GM23248 (cell line): ENCODE results near the gene PHLPP2. TPM values are rescaled to one million over a fixed set of nuclear protein-coding genes. Genes with fewer than 3 reads are reported as not detected.
A peak's percentile ranks its signal among the peaks of the same experiment; 100 is the strongest.

ENCODE experiments used
- DNase-seq: peaks from one replicate; pipeline ENCODE4 v3.0.0-alpha.2; 2015
- H2AFZ ChIP-seq: fragments of 200-600 bp; sonication (generic); 2 replicates; pipeline ENCODE4 v1.6.1; 2016; ENCODE audit warnings: antibody characterized with exemption
- H3F3A ChIP-seq: fragments of 200-600 bp; sonication (generic); 2 replicates; pipeline ENCODE4 v1.6.1; 2016; ENCODE audit warnings: mild to moderate bottlenecking, antibody characterized with exemption, mixed run types; ENCODE audit not compliant: insufficient read depth
- H3K27ac ChIP-seq: fragments of 200-600 bp; sonication (generic); 2 replicates; pipeline ENCODE4 v1.5.1; 2016; ENCODE audit warnings: mild to moderate bottlenecking
- H3K27me3 ChIP-seq: fragments of 200-600 bp; sonication (generic); replicated peaks from 2 replicates; pipeline ENCODE4 v1.6.1; 2016; ENCODE audit warnings: mild to moderate bottlenecking; ENCODE audit not compliant: insufficient read depth
- H3K36me3 ChIP-seq: fragments of 200-600 bp; sonication (generic); 2 replicates; pipeline ENCODE4 v1.6.1; 2016; ENCODE audit warnings: low read depth, mild to moderate bottlenecking
- H3K4me1 ChIP-seq: fragments of 200-600 bp; sonication (generic); 2 replicates; pipeline ENCODE4 v1.6.1; 2016; ENCODE audit warnings: mild to moderate bottlenecking; ENCODE audit not compliant: insufficient read depth
- H3K4me2 ChIP-seq: fragments of 200-600 bp; sonication (generic); one replicate; pipeline ENCODE4 v1.6.1; 2016; ENCODE audit warnings: mild to moderate bottlenecking; ENCODE audit not compliant: unreplicated experiment
- H3K4me3 ChIP-seq: fragments of 200-600 bp; sonication (generic); 2 replicates; pipeline ENCODE4 v1.5.1; 2016; ENCODE audit warnings: mild to moderate bottlenecking
- H3K79me2 ChIP-seq: fragments of 200-600 bp; sonication (generic); 2 replicates; pipeline ENCODE4 v1.6.1; 2016; ENCODE audit warnings: mild to moderate bottlenecking; ENCODE audit not compliant: insufficient read depth
- H3K9ac ChIP-seq: fragments of 200-600 bp; sonication (generic); 2 replicates; pipeline ENCODE4 v1.6.1; 2016; ENCODE audit warnings: mild to moderate bottlenecking
- H3K9me2 ChIP-seq: fragments of 200-600 bp; sonication (generic); 2 replicates; pipeline ENCODE4 v1.6.1; 2016; ENCODE audit warnings: mixed run types, mild to moderate bottlenecking, moderate library complexity; ENCODE audit not compliant: insufficient read depth
- H3K9me3 ChIP-seq: fragments of 200-600 bp; sonication (generic); one replicate; pipeline ENCODE4 v1.6.1; 2017; ENCODE audit warnings: low read depth
- H4K20me1 ChIP-seq: fragments of 200-600 bp; sonication (generic); 2 replicates; pipeline ENCODE4 v1.6.0; 2016; ENCODE audit not compliant: insufficient read depth
- EZH2 ChIP-seq: fragments of 200-600 bp; sonication (generic); IDR thresholded peaks from 2 replicates; pipeline ENCODE4 v1.6.1; 2018; ENCODE audit warnings: antibody characterized with exemption, mild to moderate bottlenecking; ENCODE audit not compliant: insufficient read depth, poor library complexity, severe bottlenecking
- EZH2phosphoT487 ChIP-seq: fragments of 200-600 bp; sonication (generic); IDR thresholded peaks from 2 replicates; pipeline ENCODE4 v1.6.1; 2018; ENCODE audit warnings: antibody characterized with exemption, moderate library complexity, mild to moderate bottlenecking, low read depth; ENCODE audit not compliant: insufficient read depth
- whole genome bisulfite sequencing, 2 experiments: methylation state at CpG; one replicate each; pipeline ENCODE4 v1.1.6; 2015 to 2017; ENCODE audit warnings: low lambda C conversion rate in 2 of 2, low coverage in 1 of 2; ENCODE audit errors: missing lambda C conversion rate in 2 of 2; 5-methylcytosine and 5-hydroxymethylcytosine counted together
- in situ Hi-C: fragments of 300-500 bp; cut with MboI; formaldehyde crosslinking; loops from 2 replicates; pipeline ENCODE4 v1.15.0; 2020
- polyA plus RNA-seq: library from polyadenylated mRNA; unstranded; fragments of >200 nt; fragmentation: Nextera tagmentation; extraction: Ambion mirVana; gene quantifications from 2 replicates; pipeline ENCODE4 v1.2.1, GENCODE V29; 2016
- total RNA-seq: library from RNA; depleted of rRNA; stranded (reverse); fragments of >200 nt; shearing (Covaris generic); gene quantifications from 2 replicates; pipeline ENCODE4 v1.2.3, GENCODE V29; 2014; rRNA removed

PHLPP2 gene, protein sequence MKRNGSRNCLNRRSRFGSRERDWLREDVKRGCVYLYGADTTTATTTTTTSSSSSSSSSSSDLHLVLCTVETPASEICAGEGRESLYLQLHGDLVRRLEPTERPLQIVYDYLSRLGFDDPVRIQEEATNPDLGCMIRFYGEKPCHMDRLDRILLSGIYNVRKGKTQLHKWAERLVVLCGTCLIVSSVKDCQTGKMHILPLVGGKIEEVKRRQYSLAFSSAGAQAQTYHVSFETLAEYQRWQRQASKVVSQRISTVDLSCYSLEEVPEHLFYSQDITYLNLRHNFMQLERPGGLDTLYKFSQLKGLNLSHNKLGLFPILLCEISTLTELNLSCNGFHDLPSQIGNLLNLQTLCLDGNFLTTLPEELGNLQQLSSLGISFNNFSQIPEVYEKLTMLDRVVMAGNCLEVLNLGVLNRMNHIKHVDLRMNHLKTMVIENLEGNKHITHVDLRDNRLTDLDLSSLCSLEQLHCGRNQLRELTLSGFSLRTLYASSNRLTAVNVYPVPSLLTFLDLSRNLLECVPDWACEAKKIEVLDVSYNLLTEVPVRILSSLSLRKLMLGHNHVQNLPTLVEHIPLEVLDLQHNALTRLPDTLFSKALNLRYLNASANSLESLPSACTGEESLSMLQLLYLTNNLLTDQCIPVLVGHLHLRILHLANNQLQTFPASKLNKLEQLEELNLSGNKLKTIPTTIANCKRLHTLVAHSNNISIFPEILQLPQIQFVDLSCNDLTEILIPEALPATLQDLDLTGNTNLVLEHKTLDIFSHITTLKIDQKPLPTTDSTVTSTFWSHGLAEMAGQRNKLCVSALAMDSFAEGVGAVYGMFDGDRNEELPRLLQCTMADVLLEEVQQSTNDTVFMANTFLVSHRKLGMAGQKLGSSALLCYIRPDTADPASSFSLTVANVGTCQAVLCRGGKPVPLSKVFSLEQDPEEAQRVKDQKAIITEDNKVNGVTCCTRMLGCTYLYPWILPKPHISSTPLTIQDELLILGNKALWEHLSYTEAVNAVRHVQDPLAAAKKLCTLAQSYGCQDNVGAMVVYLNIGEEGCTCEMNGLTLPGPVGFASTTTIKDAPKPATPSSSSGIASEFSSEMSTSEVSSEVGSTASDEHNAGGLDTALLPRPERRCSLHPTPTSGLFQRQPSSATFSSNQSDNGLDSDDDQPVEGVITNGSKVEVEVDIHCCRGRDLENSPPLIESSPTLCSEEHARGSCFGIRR (N-terminal part only)
- 6.3 and 7.1 TPM in 2 replicates for total RNA-seq
- 2.6 and 2.7 TPM in 2 replicates for polyA plus RNA-seq

GRCh38 chr16:71724320-71724751 is at the start of gene PHLPP2:
Gene PHLPP2 (minus strand): TSS chr16:71724701. CDS start chr16:71714795, 9,906 bp downstream.
- peak within 1 kb of the TSS; percentile 73 for H3K27ac ChIP-seq
- no peak for TF ChIP-seq EZH2phosphoT487
- no peak for TF ChIP-seq EZH2
- no peaks in the 10 kb centered on the region for H3K9me3 ChIP-seq

GRCh38 chr16:71771571-71771970 is 47.1 kb upstream of the PHLPP2 start:
- H3K4me3 ChIP-seq: no peak overlapping the region
- H3K27me3 ChIP-seq: no peaks in the 10 kb centered on the region
- H3K4me1 ChIP-seq: peaks cover 13% of the 10 kb centered on the region
- peaks cover 8% of the 10 kb centered on the region for H3F3A ChIP-seq
- no peaks in the 10 kb centered on the region for H3K9me2 ChIP-seq
- H3K27ac ChIP-seq: no peak overlapping the region
- no peaks in the 10 kb centered on the region for H4K20me1 ChIP-seq
- no peaks in the 10 kb centered on the region for H3K9me3 ChIP-seq
- in situ Hi-C loops: no loop called here
- no peak overlapping the region for H3K4me2 ChIP-seq
- TF ChIP-seq EZH2: no peak
- TF ChIP-seq EZH2phosphoT487: no peak
- H3K9ac ChIP-seq: no peak overlapping the region
- H3K79me2 ChIP-seq: peaks cover 90% of the 10 kb centered on the region
- no peak overlapping the region for H2AFZ ChIP-seq
- DNase-seq: no peak
- H3K36me3 ChIP-seq: peaks cover 55% of the 10 kb centered on the region

More at GRCh38 chr16:71724320-71724751, at the start of gene PHLPP2:
- peaks cover 53% of the 10 kb centered on the region for H3F3A ChIP-seq
- DNase-seq: no peak
- H3K9ac ChIP-seq: peak within 1 kb of the TSS; percentile 92
- no peaks in the 10 kb centered on the region for H3K27me3 ChIP-seq
- H2AFZ ChIP-seq: peak within 1 kb of the TSS; percentile 82
- peak within 1 kb of the TSS; percentile 90 for H3K4me3 ChIP-seq
- peak within 1 kb of the TSS; percentile 85 for H3K4me2 ChIP-seq
- H3K4me1 ChIP-seq: no peaks in the 10 kb centered on the region
- peaks cover 32% of the 10 kb centered on the region for H3K79me2 ChIP-seq
- no peaks in the 10 kb centered on the region for H3K9me2 ChIP-seq
- in situ Hi-C loops: no loop called here
- 19 to 29% methylated on average over 10 of the region's 10 CpGs for WGBS, 2 experiments
- H4K20me1 ChIP-seq: no peaks in the 10 kb centered on the region
- H3K36me3 ChIP-seq: 0 out of 2 replicates have a peak, but pooled peaks cover 7% of the 10 kb centered on the region

GRCh38 chr16:71769222-71769621 is 44.7 kb upstream of the PHLPP2 start:
- H3K36me3 ChIP-seq: peaks cover 65% of the 10 kb centered on the region
- H4K20me1 ChIP-seq: no peaks in the 10 kb centered on the region
- no peaks in the 10 kb centered on the region for H3K27me3 ChIP-seq
- TF ChIP-seq EZH2: no peak
- TF ChIP-seq EZH2phosphoT487: no peak
- H3K27ac ChIP-seq: no peak overlapping the region
- H3K9me3 ChIP-seq: no peaks in the 10 kb centered on the region
- no peak overlapping the region for H3K4me3 ChIP-seq
- WGBS, 2 experiments: 100% methylated on average over 1 of the region's 1 CpG
- H3K4me2 ChIP-seq: no peak overlapping the region
- no peak overlapping the region for H3K9ac ChIP-seq
- in situ Hi-C loops: no loop called here
- no peak for DNase-seq
- peaks cover 17% of the 10 kb centered on the region for H3K4me1 ChIP-seq
- H3K9me2 ChIP-seq: no peaks in the 10 kb centered on the region
- peaks cover 8% of the 10 kb centered on the region for H3F3A ChIP-seq
- no peak overlapping the region for H2AFZ ChIP-seq
- peaks cover 88% of the 10 kb centered on the region for H3K79me2 ChIP-seq
